GM18505 (cell line): ENCODE results near the gene PGP.
A peak's percentile ranks its signal among the peaks of the same experiment; 100 is the strongest.

Source experiments
- ATAC-seq: cut with Tn5 transposase; IDR thresholded peaks from one replicate; pipeline ENCODE4 v1.9.1; 2021; ENCODE audit not compliant: unreplicated experiment
- POLR2A ChIP-seq: IDR thresholded peaks from 4 replicates; pipeline ENCODE4 v1.6.1; 2011; ENCODE audit warnings: borderline replicate concordance; ENCODE audit not compliant: insufficient read depth, insufficient read length; ENCODE audit errors: extremely low read depth

Gene PGP

GRCh38 chr16:2232094-2232990, 17.7 kb upstream of the PGP start:
- ATAC-seq: no peak
- TF ChIP-seq POLR2A: no peak

GRCh38 chr16:2231016-2231931, 16.6 kb upstream of the PGP start:
- TF ChIP-seq POLR2A: no peak
- ATAC-seq: no peak

GRCh38 chr16:2230376-2230775, 15.7 kb upstream of the PGP start:
- TF ChIP-seq POLR2A: no peak
- no peak for ATAC-seq

- ATAC-seq: no peak
- TF ChIP-seq POLR2A: no peak
Measured at GRCh38 chr16:2229632-2230250, 15.1 kb upstream of the PGP start.

- ATAC-seq: no peak
- TF ChIP-seq POLR2A: no peak
Measured at GRCh38 chr16:2229091-2229490, 14.5 kb upstream of the PGP start.

GRCh38 chr16:2228161-2228824, 13.7 kb upstream of the PGP start:
- ATAC-seq: no peak
- TF ChIP-seq POLR2A: no peak

- no peak for TF ChIP-seq POLR2A
Measured at GRCh38 chr16:2226918-2227317, 12.3 kb upstream of the PGP start.

GRCh38 chr16:2226245-2226793, 11.7 kb upstream of the PGP start:
- TF ChIP-seq POLR2A: no peak
- ATAC-seq: no peak

More at GRCh38 chr16:2226918-2227317, 12.3 kb upstream of the PGP start:
- no peak for ATAC-seq

- no peak for TF ChIP-seq POLR2A
- peak; percentile 23 for ATAC-seq
Measured at GRCh38 chr16:2223942-2224486, 9.4 kb upstream of the PGP start.

GRCh38 chr16:2223221-2223941, 8.7 kb upstream of the PGP start, which contains the start of gene E4F1:
Gene E4F1 (plus strand): TSS chr16:2223591. CDS start chr16:2223614, 23 bp downstream.
- peak; percentile 97 for TF ChIP-seq POLR2A
- peak; percentile 92 for ATAC-seq

GRCh38 chr16:2216330-2216729, 1.7 kb upstream of the PGP start:
- no peak for ATAC-seq

GRCh38 chr16:2213817-2214718, 572 bp downstream of the PGP start:
- ATAC-seq: peak; percentile 13
- no peak for TF ChIP-seq POLR2A

More at GRCh38 chr16:2216330-2216729, 1.7 kb upstream of the PGP start:
- TF ChIP-seq POLR2A: no peak
